CD14-positive monocyte (primary cell): ENCODE data around the gene OTOG. TPM values are rescaled to one million over a fixed set of nuclear protein-coding genes. Genes with fewer than 3 reads are reported as not detected.

Experiments used
- DNase-seq, 3 donors: peaks; one replicate each; pipeline ENCODE4 v3.0.0-alpha.2; 2011 to 2022
- H2AFZ ChIP-seq: 2 replicates; pipeline ENCODE4 v1.6.0; 2012; ENCODE audit warnings: mild to moderate bottlenecking, low read depth, low read length, inconsistent platforms; ENCODE audit not compliant: insufficient read depth, poor library complexity, severe bottlenecking
- H3K27ac ChIP-seq, 2 donors: 1 replicate in 1 of 2; 2 replicates in 1 of 2; pipeline ENCODE4 v1.5.1; 2012 to 2013; ENCODE audit warnings: low read length in 2 of 2, control low read depth in 1 of 2, inconsistent platforms in 1 of 2, low read depth in 1 of 2, mild to moderate bottlenecking in 1 of 2
- H3K27me3 ChIP-seq, 2 donors: one replicate each; pipeline versions ENCODE4 v1.6.0 to v1.6.1; 2011 to 2013; ENCODE audit warnings: low read length in 2 of 2; ENCODE audit not compliant: control insufficient read depth in 2 of 2, insufficient read depth in 2 of 2
- H3K36me3 ChIP-seq, 2 donors: replicated peaks in 1 of 2; 1 replicate in 1 of 2; 2 replicates in 1 of 2; pipeline versions ENCODE4 v1.5.1 to v1.6.1; 2012 to 2013; ENCODE audit warnings: low read length in 2 of 2, control low read depth in 1 of 2, inconsistent platforms in 1 of 2, mild to moderate bottlenecking in 1 of 2; ENCODE audit not compliant: insufficient read depth in 2 of 2, control insufficient read depth in 1 of 2
- H3K4me1 ChIP-seq, 2 donors: 1 replicate in 1 of 2; 2 replicates in 1 of 2; pipeline versions ENCODE4 v1.5.1 to v1.6.1; 2012 to 2013; ENCODE audit warnings: low read length in 2 of 2, control low read depth in 1 of 2, inconsistent platforms in 1 of 2, mild to moderate bottlenecking in 1 of 2, moderate library complexity in 1 of 2; ENCODE audit not compliant: insufficient read depth in 2 of 2, control insufficient read depth in 1 of 2
- H3K4me2 ChIP-seq: replicated peaks from 2 replicates; pipeline ENCODE3; 2012; ENCODE audit warnings: low read length, moderate library complexity, mild to moderate bottlenecking; ENCODE audit not compliant: poor library complexity, severe bottlenecking; ENCODE audit errors: extremely low read depth
- H3K4me3 ChIP-seq, 3 experiments: fragments of 200-600 bp in 1 of 3; sonication (generic) in 1 of 3; replicated peaks in 1 of 3; 1 replicate in 2 of 3; 2 replicates in 1 of 3; pipeline ENCODE4 v1.5.1; 2011 to 2013; ENCODE audit warnings: low read length in 3 of 3, mild to moderate bottlenecking in 3 of 3, control low read depth in 2 of 3, low read depth in 2 of 3, inconsistent platforms in 1 of 3, moderate library complexity in 1 of 3
- H3K79me2 ChIP-seq: 2 replicates; pipeline ENCODE4 v1.6.0; 2012; ENCODE audit warnings: mild to moderate bottlenecking, control low read depth, inconsistent platforms, low read length, moderate library complexity; ENCODE audit not compliant: insufficient read depth
- H3K9ac ChIP-seq: 2 replicates; pipeline ENCODE4 v1.6.0; 2017; ENCODE audit warnings: low read length, mild to moderate bottlenecking; ENCODE audit not compliant: insufficient read depth, poor library complexity, severe bottlenecking
- H3K9me3 ChIP-seq, 2 donors: replicated peaks in 1 of 2; 1 replicate in 1 of 2; 2 replicates in 1 of 2; pipeline versions ENCODE4 v1.5.1 to v1.6.1; 2012 to 2013; ENCODE audit warnings: low read length in 2 of 2, control low read depth in 1 of 2; ENCODE audit not compliant: control insufficient read depth in 1 of 2, insufficient read depth in 1 of 2
- H4K20me1 ChIP-seq: 2 replicates; pipeline ENCODE4 v1.6.0; 2012; ENCODE audit warnings: mild to moderate bottlenecking, low read length, control low read depth, moderate library complexity; ENCODE audit not compliant: insufficient read depth
- H3K27ac Mint-ChIP-seq, 7 donors: one replicate each; pipeline ENCODE4 v1.8.0; 2020; ENCODE audit warnings: mild to moderate bottlenecking in 7 of 7, mixed read lengths in 7 of 7, moderate library complexity in 6 of 7, inconsistent platforms in 2 of 7
- H3K27me3 Mint-ChIP-seq, 3 donors: one replicate each; pipeline ENCODE4 v1.8.0; 2021 to 2022; ENCODE audit warnings: low read depth in 3 of 3, mild to moderate bottlenecking in 3 of 3, mixed read lengths in 3 of 3, moderate library complexity in 3 of 3, inconsistent platforms in 1 of 3
- H3K36me3 Mint-ChIP-seq, 2 donors: one replicate each; pipeline ENCODE4 v1.8.0; 2020; ENCODE audit warnings: mixed read lengths in 2 of 2, inconsistent platforms in 1 of 2, mild to moderate bottlenecking in 1 of 2
- H3K4me1 Mint-ChIP-seq: one replicate; pipeline ENCODE4 v1.8.0; 2020; ENCODE audit warnings: mild to moderate bottlenecking, mixed read lengths
- H3K4me3 Mint-ChIP-seq, 2 donors: one replicate each; pipeline ENCODE4 v1.8.0; 2020; ENCODE audit warnings: mild to moderate bottlenecking in 2 of 2, mixed read lengths in 2 of 2, moderate library complexity in 1 of 2
- H3K9me3 Mint-ChIP-seq, 7 donors: one replicate each; pipeline ENCODE4 v1.8.0; 2020 to 2022; ENCODE audit warnings: mixed read lengths in 7 of 7, mild to moderate bottlenecking in 6 of 7, moderate library complexity in 6 of 7, inconsistent platforms in 2 of 7
- CTCF ChIP-seq: fragments of 200-600 bp; IDR thresholded peaks from one replicate; pipeline ENCODE4 v1.8.0; 2022; ENCODE audit warnings: antibody characterized with exemption, mild to moderate bottlenecking
- WGBS: methylation state at CpG from one replicate; pipeline ENCODE4 v1.1.5; 2013; ENCODE audit warnings: missing lambda C conversion rate; ENCODE audit not compliant: insufficient coverage; 5-methylcytosine and 5-hydroxymethylcytosine counted together
- intact Hi-C, 2 donors: fragments of 100-400 bp; cut with micrococcal nuclease; formaldehyde crosslinking; loops; one replicate each; pipeline versions ENCODE4 v1.15.0 to v1.15.1; 2023
- polyA plus RNA-seq, 3 donors: library from polyadenylated mRNA; depleted of rRNA in 1 of 3; unstranded in 2 of 3; stranded (reverse) in 1 of 3; fragments of 300-500 nt in 2 of 3; fragments of >200 nt in 1 of 3; fragmentation: Illumina TruSeq in 2 of 3; gene quantifications; 1 replicate in 2 of 3; 2 replicates in 1 of 3; pipeline ENCODE4 v1.2.3, GENCODE V29; 2012 to 2021

The OTOG gene
- polyA plus RNA-seq, 3 donors: not detected

GRCh38 chr11:17695454-17696441, 148.7 kb downstream of the OTOG start:
- H3K27me3 ChIP-seq: peaks cover 33 to 45% of the 10 kb centered on the region in 2 donors
- no peaks in the 10 kb centered on the region for H4K20me1 ChIP-seq
- no peak for DNase-seq
- Mint-ChIP-seq H3K9me3 (peaks cover 0 to 13% (median 8%) of the 10 kb centered on the region in 7 donors), H3K36me3 (peaks cover 5% of the 10 kb centered on the region in 2 donors), H3K4me1 (no peaks in the 10 kb centered on the region), H3K27ac (no peak overlapping the region), H3K4me3 (peak overlapping the region in 1 of 2 donors; percentile 78), H3K27me3 (peaks cover 43 to 59% (median 44%) of the 10 kb centered on the region in 3 donors)
- H3K4me2 ChIP-seq: no peak overlapping the region
- no peak overlapping the region for H2AFZ ChIP-seq
- H3K9me3 ChIP-seq: peaks cover 0 to 7% of the 10 kb centered on the region in 2 donors
- H3K36me3 ChIP-seq: no peaks in the 10 kb centered on the region
- H3K9ac ChIP-seq: no peak overlapping the region
- H3K4me3 ChIP-seq: no peak overlapping the region
- no peaks in the 10 kb centered on the region for H3K79me2 ChIP-seq
- 6% methylated on average over 65 of the region's 68 CpGs for WGBS
- no peaks in the 10 kb centered on the region for H3K4me1 ChIP-seq
- no peak overlapping the region for H3K27ac ChIP-seq
- intact Hi-C loops: no loop called here
- TF ChIP-seq CTCF: no peak

GRCh38 chr11:17696741-17697140, 149.7 kb downstream of the OTOG start:
- Histone ChIP-seq H3K36me3 (no peaks in the 10 kb centered on the region), H3K4me2 (no peak overlapping the region), H3K9me3 (peaks cover 0 to 7% of the 10 kb centered on the region in 2 donors), H4K20me1 (no peaks in the 10 kb centered on the region), H3K9ac (no peak overlapping the region), H2AFZ (no peak overlapping the region), H3K4me1 (no peaks in the 10 kb centered on the region), H3K27me3 (peaks cover 31 to 45% of the 10 kb centered on the region in 2 donors), H3K27ac (no peak overlapping the region), H3K4me3 (no peak overlapping the region), H3K79me2 (no peaks in the 10 kb centered on the region)
- peaks cover 41 to 62% (median 42%) of the 10 kb centered on the region in 3 donors for H3K27me3 Mint-ChIP-seq
- intact Hi-C loops: no loop called here
- H3K4me1 Mint-ChIP-seq: no peaks in the 10 kb centered on the region
- WGBS: 78% methylated on average over 2 of the region's 5 CpGs
- no peak for TF ChIP-seq CTCF
- H3K9me3 Mint-ChIP-seq: peaks cover 0 to 13% (median 8%) of the 10 kb centered on the region in 7 donors
- H3K27ac Mint-ChIP-seq: no peak overlapping the region
- H3K36me3 Mint-ChIP-seq: peaks cover 5% of the 10 kb centered on the region in 2 donors
- H3K4me3 Mint-ChIP-seq: peak overlapping the region in 1 of 2 donors; percentile 63
- DNase-seq: no peak

Other genes with a start within 250 kb of the OTOG start
- 1 to 10 TPM in 1 of 3 donors, under 1 TPM in 2; 0.05 to 1.1 (median 0.15) TPM for gene NCR3LG1, start 195.5 kb upstream of the OTOG start, polyA plus RNA-seq
- under 1 TPM in 1 of 3 donors, not detected in 2; 0.09 TPM for gene KCNJ11, start 158.6 kb upstream of the OTOG start, polyA plus RNA-seq
- gene ABCC8, start 70.4 kb upstream of the OTOG start, polyA plus RNA-seq: not detected
- gene USH1C, start 2.8 kb upstream of the OTOG start, polyA plus RNA-seq: not detected
- gene MYOD1, start 172.3 kb downstream of the OTOG start, polyA plus RNA-seq: not detected
- gene KCNC1, start 187.5 kb downstream of the OTOG start, polyA plus RNA-seq: not detected